ENCODE measurements around the gene CNTNAP2.

DNA sequence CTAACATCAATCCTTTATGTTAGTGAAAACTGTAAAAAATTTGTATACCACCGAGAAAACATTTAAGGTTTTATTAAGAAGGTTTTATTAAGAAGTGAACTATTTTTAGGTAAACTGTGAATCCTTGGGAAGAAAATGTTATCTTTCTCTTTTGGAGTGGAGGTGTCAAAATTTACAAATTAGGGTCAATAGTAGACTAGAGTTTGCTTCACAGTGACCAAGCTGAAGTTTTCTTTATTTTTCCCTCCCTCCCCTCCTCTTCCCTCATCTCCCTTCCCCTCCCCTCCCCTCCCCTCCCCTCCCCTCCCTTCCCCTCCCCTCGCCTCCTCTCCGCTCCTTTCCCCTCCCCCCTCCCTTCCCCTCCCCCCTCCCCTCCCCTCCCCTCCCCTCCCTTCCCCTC lies 168.8 kb downstream of the CNTNAP2 start:
- TF ChIP-seq, protein P1, sequence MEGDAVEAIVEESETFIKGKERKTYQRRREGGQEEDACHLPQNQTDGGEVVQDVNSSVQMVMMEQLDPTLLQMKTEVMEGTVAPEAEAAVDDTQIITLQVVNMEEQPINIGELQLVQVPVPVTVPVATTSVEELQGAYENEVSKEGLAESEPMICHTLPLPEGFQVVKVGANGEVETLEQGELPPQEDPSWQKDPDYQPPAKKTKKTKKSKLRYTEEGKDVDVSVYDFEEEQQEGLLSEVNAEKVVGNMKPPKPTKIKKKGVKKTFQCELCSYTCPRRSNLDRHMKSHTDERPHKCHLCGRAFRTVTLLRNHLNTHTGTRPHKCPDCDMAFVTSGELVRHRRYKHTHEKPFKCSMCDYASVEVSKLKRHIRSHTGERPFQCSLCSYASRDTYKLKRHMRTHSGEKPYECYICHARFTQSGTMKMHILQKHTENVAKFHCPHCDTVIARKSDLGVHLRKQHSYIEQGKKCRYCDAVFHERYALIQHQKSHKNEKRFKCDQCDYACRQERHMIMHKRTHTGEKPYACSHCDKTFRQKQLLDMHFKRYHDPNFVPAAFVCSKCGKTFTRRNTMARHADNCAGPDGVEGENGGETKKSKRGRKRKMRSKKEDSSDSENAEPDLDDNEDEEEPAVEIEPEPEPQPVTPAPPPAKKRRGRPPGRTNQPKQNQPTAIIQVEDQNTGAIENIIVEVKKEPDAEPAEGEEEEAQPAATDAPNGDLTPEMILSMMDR (conservative IDR thresholded peaks at IDR 0.05 in 1 of 2, IDR thresholded peaks at IDR 0.05 in 1 of 2; ENCODE audit: low read depth in 1 of 2, low read length in 2 of 2): no peak
- TF ChIP-seq EZH2 (IDR thresholded peaks at IDR 0.05; ENCODE audit: low read length, missing control alignments): no peak

All from fibroblast of lung (primary cell).